Measurements from ENCODE around the gene LRRC42. TPM values are rescaled to one million over a fixed set of nuclear protein-coding genes. Genes with fewer than 3 reads are reported as not detected.

The LRRC42 gene, protein sequence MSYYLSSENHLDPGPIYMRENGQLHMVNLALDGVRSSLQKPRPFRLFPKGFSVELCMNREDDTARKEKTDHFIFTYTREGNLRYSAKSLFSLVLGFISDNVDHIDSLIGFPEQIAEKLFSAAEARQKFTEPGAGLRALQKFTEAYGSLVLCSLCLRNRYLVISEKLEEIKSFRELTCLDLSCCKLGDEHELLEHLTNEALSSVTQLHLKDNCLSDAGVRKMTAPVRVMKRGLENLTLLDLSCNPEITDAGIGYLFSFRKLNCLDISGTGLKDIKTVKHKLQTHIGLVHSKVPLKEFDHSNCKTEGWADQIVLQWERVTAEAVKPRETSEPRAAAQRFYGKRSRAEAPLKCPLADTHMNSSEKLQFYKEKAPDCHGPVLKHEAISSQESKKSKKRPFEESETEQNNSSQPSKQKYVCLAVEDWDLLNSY
- total RNA-seq = 10 to 100 TPM; 20.4 to 43.4 (median 32.9) TPM
- 10 to 100 TPM; 15.2 to 36.6 (median 18.6) TPM for polyA plus RNA-seq
- long read RNA-seq, donor 1, transcript LRRC42-205 (3 exons, 611 nt) = major isoform, 9 of 20 reads
- long read RNA-seq, donor 1, partial matches to known transcripts = 5 of 20 reads
- long read RNA-seq, donor 1, other reads (novel, unspliced or antisense) = 0 of 20 reads
- long read RNA-seq, donor 2, transcript LRRC42-201 (8 exons, 1,727 nt) = minor isoform, 5 of 17 reads
- long read RNA-seq, donor 2, transcript LRRC42-205 (3 exons, 611 nt) = major isoform, 8 of 17 reads
- long read RNA-seq, donor 2, partial matches to known transcripts = 0 of 17 reads
- long read RNA-seq, donor 2, other reads (novel, unspliced or antisense) = 0 of 17 reads
- long read RNA-seq, donor 3, transcript LRRC42-205 (3 exons, 611 nt) = major isoform, 5 of 17 reads
- long read RNA-seq, donor 3, transcript LRRC42-203 (9 exons, 2,037 nt) = major isoform, 5 of 17 reads
- long read RNA-seq, donor 3, partial matches to known transcripts = 5 of 17 reads
- long read RNA-seq, donor 3, other reads (novel, unspliced or antisense) = 0 of 17 reads
- long read RNA-seq, donor 4, transcript LRRC42-201 (8 exons, 1,727 nt) = major isoform, 9 of 29 reads
- long read RNA-seq, donor 4, transcript LRRC42-203 (9 exons, 2,037 nt) = minor isoform, 8 of 29 reads
- long read RNA-seq, donor 4, partial matches to known transcripts = 5 of 29 reads
- long read RNA-seq, donor 4, other reads (novel, unspliced or antisense) = 7 of 29 reads
- long read RNA-seq, donor 5, transcript LRRC42-203 (9 exons, 2,037 nt) = minor isoform, 32 of 92 reads
- long read RNA-seq, donor 5, transcript LRRC42-201 (8 exons, 1,727 nt) = major isoform, 39 of 92 reads
- long read RNA-seq, donor 5, partial matches to known transcripts = 4 of 92 reads
- long read RNA-seq, donor 5, other reads (novel, unspliced or antisense) = 17 of 92 reads
- long read RNA-seq, donor 6, partial matches to known transcripts = 4 of 16 reads
- long read RNA-seq, donor 6, other reads (novel, unspliced or antisense) = 5 of 16 reads
- long read RNA-seq, donor 7, transcript LRRC42-201 (8 exons, 1,727 nt) = minor isoform, 5 of 13 reads
- long read RNA-seq, donor 7, transcript LRRC42-205 (3 exons, 611 nt) = major isoform, 6 of 13 reads
- long read RNA-seq, donor 7, partial matches to known transcripts = 0 of 13 reads
- long read RNA-seq, donor 7, other reads (novel, unspliced or antisense) = 0 of 13 reads
- long read RNA-seq, donor 8, transcript LRRC42-205 (3 exons, 611 nt) = major isoform, 7 of 21 reads
- long read RNA-seq, donor 8, transcript LRRC42-201 (8 exons, 1,727 nt) = minor isoform, 5 of 21 reads
- long read RNA-seq, donor 8, partial matches to known transcripts = 6 of 21 reads
- long read RNA-seq, donor 8, other reads (novel, unspliced or antisense) = 0 of 21 reads
- long read RNA-seq, donor 9, transcript LRRC42-203 (9 exons, 2,037 nt) = minor isoform, 7 of 19 reads
- long read RNA-seq, donor 9, transcript LRRC42-201 (8 exons, 1,727 nt) = major isoform, 10 of 19 reads
- long read RNA-seq, donor 9, partial matches to known transcripts = 0 of 19 reads
- long read RNA-seq, donor 9, other reads (novel, unspliced or antisense) = 0 of 19 reads
- long read RNA-seq, donor 10, transcript LRRC42-205 (3 exons, 611 nt) = major isoform, 5 of 9 reads
- long read RNA-seq, donor 10, partial matches to known transcripts = 0 of 9 reads
- long read RNA-seq, donor 10, other reads (novel, unspliced or antisense) = 0 of 9 reads

DNA sequence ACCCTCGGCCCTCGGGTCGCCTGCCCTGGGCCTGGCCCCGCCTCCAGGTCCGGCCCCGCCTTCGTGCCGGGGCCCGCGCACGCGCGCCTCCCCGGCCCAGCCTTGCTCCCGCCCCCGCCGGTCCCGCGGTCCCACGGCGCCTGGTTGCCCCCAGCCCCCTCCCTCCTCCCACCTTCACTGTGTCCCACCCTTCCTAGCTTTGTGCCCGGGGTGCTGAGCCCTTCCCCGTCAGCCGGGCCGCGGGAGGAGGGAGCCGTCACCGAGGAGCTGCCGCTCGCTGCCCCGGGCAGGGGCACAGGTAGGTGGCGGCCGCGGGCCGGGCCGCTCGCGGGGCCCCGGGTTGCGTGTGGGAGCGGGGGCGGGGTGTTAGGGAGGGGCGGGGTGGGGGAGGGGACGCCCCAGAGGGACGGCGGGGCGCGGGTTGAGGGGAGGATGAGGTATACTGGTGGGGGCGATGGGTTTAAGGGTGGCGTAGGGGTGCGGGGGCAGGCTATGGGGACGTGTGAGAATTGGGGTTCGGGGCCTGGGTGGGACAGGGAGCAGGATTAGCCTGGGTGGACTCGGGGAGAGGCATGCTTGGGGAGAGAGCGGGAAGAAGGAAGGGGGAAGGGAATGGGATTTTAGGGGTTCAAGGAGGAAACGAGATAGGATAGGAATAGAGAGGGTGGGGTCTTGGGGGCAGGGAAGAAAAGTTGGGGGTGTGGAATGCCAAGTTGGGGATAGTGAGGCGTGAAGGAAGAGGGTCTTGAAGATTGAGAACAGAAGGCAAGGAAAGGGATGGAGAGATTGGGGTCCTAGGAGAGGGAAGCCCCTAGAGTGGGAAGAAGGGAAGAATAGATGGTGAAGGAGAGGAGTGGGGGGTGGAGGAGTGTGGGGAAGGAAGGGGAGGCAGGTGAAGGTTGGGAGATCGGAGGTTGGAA is at the start of gene LRRC42:
Gene LRRC42, plus strand, starts transcription at position 99 of the 920 bp plus-strand sequence. CDS start 5,650 bp downstream, outside the sequence.
- 1 to 7% (median 2%) methylated on average over 16 to 57 of the region's 58 CpGs for WGBS, 4 donors
- H3K9me3 ChIP-seq (replicated peaks in 1 of 3) = no peaks in the 10 kb centered on the region
- intact Hi-C loops (cut with DNase I) = loop anchor here in 1 of 2 donors (10.0 kb wide), 1 partner anchor 52 kb away; the partner anchor contains the start of gene DIO1
- H3K4me1 ChIP-seq (replicated peaks in 1 of 2) = peaks cover 13 to 52% of the 10 kb centered on the region in 2 donors
- no peaks in the 10 kb centered on the region for H3K36me3 ChIP-seq (replicated peaks in 1 of 2)
- TF ChIP-seq, protein P1, sequence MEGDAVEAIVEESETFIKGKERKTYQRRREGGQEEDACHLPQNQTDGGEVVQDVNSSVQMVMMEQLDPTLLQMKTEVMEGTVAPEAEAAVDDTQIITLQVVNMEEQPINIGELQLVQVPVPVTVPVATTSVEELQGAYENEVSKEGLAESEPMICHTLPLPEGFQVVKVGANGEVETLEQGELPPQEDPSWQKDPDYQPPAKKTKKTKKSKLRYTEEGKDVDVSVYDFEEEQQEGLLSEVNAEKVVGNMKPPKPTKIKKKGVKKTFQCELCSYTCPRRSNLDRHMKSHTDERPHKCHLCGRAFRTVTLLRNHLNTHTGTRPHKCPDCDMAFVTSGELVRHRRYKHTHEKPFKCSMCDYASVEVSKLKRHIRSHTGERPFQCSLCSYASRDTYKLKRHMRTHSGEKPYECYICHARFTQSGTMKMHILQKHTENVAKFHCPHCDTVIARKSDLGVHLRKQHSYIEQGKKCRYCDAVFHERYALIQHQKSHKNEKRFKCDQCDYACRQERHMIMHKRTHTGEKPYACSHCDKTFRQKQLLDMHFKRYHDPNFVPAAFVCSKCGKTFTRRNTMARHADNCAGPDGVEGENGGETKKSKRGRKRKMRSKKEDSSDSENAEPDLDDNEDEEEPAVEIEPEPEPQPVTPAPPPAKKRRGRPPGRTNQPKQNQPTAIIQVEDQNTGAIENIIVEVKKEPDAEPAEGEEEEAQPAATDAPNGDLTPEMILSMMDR (IDR thresholded peaks at IDR 0.05) = peak in 1 of 6 experiments; percentile 8
- TF ChIP-seq POLR2A (IDR thresholded peaks at IDR 0.05) = peak in 1 of 2 donors; percentile 34
- DNase-seq = no peak
- no peaks in the 10 kb centered on the region for H3K27me3 ChIP-seq
- H3K4me3 ChIP-seq = peak within 1 kb of the TSS; percentile 21 to 94 (median 78)
- peak within 1 kb of the TSS; percentile 70 to 96 (median 93) for H3K27ac ChIP-seq

DNA sequence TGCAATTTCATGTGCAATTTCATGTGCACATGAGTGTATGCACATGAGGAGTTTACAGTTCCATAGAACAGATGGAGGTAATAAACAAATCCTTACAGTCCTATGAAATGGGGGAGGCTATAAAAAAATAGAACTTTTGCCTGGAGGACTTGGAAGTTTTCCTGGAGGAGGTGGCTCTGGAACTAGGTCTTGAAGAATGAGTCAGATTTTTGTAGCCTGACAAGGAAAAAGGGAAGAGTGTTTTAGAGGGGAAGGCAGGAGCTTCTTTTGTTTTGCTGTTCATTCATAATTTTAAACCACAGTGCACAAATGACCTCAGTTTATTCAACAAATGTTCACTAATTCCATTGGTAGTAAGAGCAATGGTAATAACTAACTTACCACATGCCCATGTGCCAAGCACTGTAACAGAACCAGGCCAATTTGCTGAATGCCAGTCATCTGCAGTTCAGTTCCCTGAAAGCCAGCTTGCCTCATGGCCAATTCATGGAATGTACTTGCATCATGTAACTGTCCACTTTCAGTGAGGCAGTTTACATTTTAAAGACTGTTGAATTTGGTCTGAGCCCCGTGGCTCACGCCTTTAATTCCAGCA is 49.4 kb upstream of the LRRC42 start:
- DNase-seq = peak in 4 of 7 donors; percentile 15 to 63 (median 46)
- no peak overlapping the region for H3K4me3 ChIP-seq
- TF ChIP-seq, protein P1 (IDR thresholded peaks at IDR 0.05) = no peak
- no peak for TF ChIP-seq POLR2A (IDR thresholded peaks at IDR 0.05)
- no peaks in the 10 kb centered on the region for H3K27me3 ChIP-seq
- H3K9me3 ChIP-seq (replicated peaks in 1 of 3) = no peaks in the 10 kb centered on the region
- peak overlapping the region in 4 of 5 donors; percentile 39 to 67 (median 52) for H3K27ac ChIP-seq
- intact Hi-C loops (cut with DNase I) = loop anchor here in 1 of 2 donors (10.0 kb wide), 1 partner anchor 48 kb away; the partner anchor contains the start of genes IFT25 and LRRC42
- no peaks in the 10 kb centered on the region for H3K36me3 ChIP-seq (replicated peaks in 1 of 2)
- H3K4me1 ChIP-seq (replicated peaks in 1 of 2) = peaks cover 31 to 32% of the 10 kb centered on the region in 2 donors
- 50 to 75% (median 65%) methylated on average over 2 of the region's 2 CpGs for WGBS, 4 donors
